IPS DF 6.9 (cell line): ENCODE measurements around the gene RHO.

ENCODE experiments used
- DNase-seq: peaks from one replicate; pipeline ENCODE4 v3.0.0-alpha.2; 2013; ENCODE audit warnings: low read depth, low spot score
- H3K27ac ChIP-seq: one replicate; pipeline ENCODE4 v1.5.1; 2013; ENCODE audit warnings: low read length, control low read depth
- H3K27me3 ChIP-seq: 2 replicates; pipeline ENCODE4 v1.6.1; 2013; ENCODE audit warnings: mild to moderate bottlenecking, low read length; ENCODE audit not compliant: control insufficient read depth, insufficient read depth
- H3K36me3 ChIP-seq: 2 replicates; pipeline ENCODE4 v1.6.1; 2013; ENCODE audit warnings: low read length; ENCODE audit not compliant: control insufficient read depth, insufficient read depth
- H3K4me1 ChIP-seq: 2 replicates; pipeline ENCODE4 v1.6.1; 2013; ENCODE audit warnings: low read length; ENCODE audit not compliant: control insufficient read depth, insufficient read depth
- H3K4me3 ChIP-seq: 2 replicates; pipeline ENCODE4 v1.5.1; 2013; ENCODE audit warnings: mild to moderate bottlenecking, low read length
- H3K9me3 ChIP-seq: 2 replicates; pipeline ENCODE4 v1.6.1; 2013; ENCODE audit warnings: low read length, inconsistent platforms; ENCODE audit not compliant: control insufficient read depth, insufficient read depth
- WGBS: extraction: QIAGEN DNeasy Blood & Tissue Kit; methylation state at CpG from one replicate; pipeline ENCODE4 v1.1.7; 2013; ENCODE audit warnings: mixed read lengths, missing lambda C conversion rate; ENCODE audit not compliant: insufficient read length, insufficient coverage; 5-methylcytosine and 5-hydroxymethylcytosine counted together

The RHO gene

GRCh38 chr3:129576514-129577352, 48.3 kb downstream of the RHO start:
- no peak overlapping the region for H3K27ac ChIP-seq
- H3K4me3 ChIP-seq: no peak overlapping the region
- peaks cover 2% of the 10 kb centered on the region; the same call in 1 of the 2 replicates for H3K36me3 ChIP-seq
- DNase-seq: no peak
- H3K27me3 ChIP-seq: no peaks in the 10 kb centered on the region
- WGBS: no CpG with 5 or more reads among the region's 18 CpGs
- no peaks in the 10 kb centered on the region; the same call in 1 of the 2 replicates for H3K4me1 ChIP-seq
- H3K9me3 ChIP-seq: no peaks in the 10 kb centered on the region

- Histone ChIP-seq H3K4me1 (no peaks in the 10 kb centered on the region; the same call in 1 of the 2 replicates), H3K9me3 (no peaks in the 10 kb centered on the region), H3K36me3 (peaks cover 3% of the 10 kb centered on the region; the same call in 1 of the 2 replicates), H3K27me3 (no peaks in the 10 kb centered on the region), H3K4me3 (no peak overlapping the region), H3K27ac (no peak overlapping the region)
- no CpG with 5 or more reads among the region's 17 CpGs for WGBS
- DNase-seq: no peak
These were observed 48.9 kb downstream of the RHO start for GRCh38 chr3:129577366-129577765.

GRCh38 chr3:129577925-129578786, 49.7 kb downstream of the RHO start:
- DNase-seq: no peak
- Histone ChIP-seq H3K4me3 (no peak overlapping the region), H3K9me3 (no peaks in the 10 kb centered on the region), H3K4me1 (no peaks in the 10 kb centered on the region; the same call in 1 of the 2 replicates), H3K27me3 (no peaks in the 10 kb centered on the region), H3K27ac (no peak overlapping the region), H3K36me3 (0 out of 2 replicates have a peak, but pooled peaks cover 3% of the 10 kb centered on the region)
- no CpG with 5 or more reads among the region's 21 CpGs for WGBS

- DNase-seq: no peak
- Histone ChIP-seq H3K27ac (no peak overlapping the region), H3K4me1 (no peaks in the 10 kb centered on the region; the same call in 1 of the 2 replicates), H3K4me3 (no peak overlapping the region), H3K36me3 (peaks cover 5% of the 10 kb centered on the region; the same call in 1 of the 2 replicates), H3K27me3 (no peaks in the 10 kb centered on the region), H3K9me3 (no peaks in the 10 kb centered on the region)
- WGBS: no CpG with 5 or more reads among the region's 10 CpGs
These were observed 51.6 kb downstream of the RHO start for GRCh38 chr3:129579991-129580390.

GRCh38 chr3:129581623-129582022, 53.2 kb downstream of the RHO start:
- DNase-seq: no peak

GRCh38 chr3:129582799-129583198, 54.4 kb downstream of the RHO start:
- no peak for DNase-seq
- H3K36me3 ChIP-seq: peaks cover 12% of the 10 kb centered on the region; the same call in 1 of the 2 replicates
- no CpG with 5 or more reads among the region's 5 CpGs for WGBS

More at GRCh38 chr3:129581623-129582022, 53.2 kb downstream of the RHO start:
- H3K4me1 ChIP-seq: no peaks in the 10 kb centered on the region; the same call in 1 of the 2 replicates
- no CpG with 5 or more reads among the region's 8 CpGs for WGBS
- no peak overlapping the region for H3K27ac ChIP-seq
- H3K36me3 ChIP-seq: peaks cover 12% of the 10 kb centered on the region; the same call in 1 of the 2 replicates
- H3K9me3 ChIP-seq: no peaks in the 10 kb centered on the region
- H3K27me3 ChIP-seq: no peaks in the 10 kb centered on the region
- H3K4me3 ChIP-seq: no peak overlapping the region

GRCh38 chr3:129583289-129583688, 54.9 kb downstream of the RHO start:
- Histone ChIP-seq H3K4me1 (no peaks in the 10 kb centered on the region; the same call in 1 of the 2 replicates), H3K27me3 (no peaks in the 10 kb centered on the region), H3K36me3 (peaks cover 12% of the 10 kb centered on the region; the same call in 1 of the 2 replicates), H3K4me3 (no peak overlapping the region; the same call in 1 of the 2 replicates), H3K9me3 (no peaks in the 10 kb centered on the region), H3K27ac (no peak overlapping the region)
- no peak for DNase-seq
- WGBS: no CpG with 5 or more reads among the region's 9 CpGs

More at GRCh38 chr3:129582799-129583198, 54.4 kb downstream of the RHO start:
- no peak overlapping the region for H3K4me3 ChIP-seq
- no peaks in the 10 kb centered on the region for H3K9me3 ChIP-seq
- H3K4me1 ChIP-seq: no peaks in the 10 kb centered on the region; the same call in 1 of the 2 replicates
- H3K27ac ChIP-seq: no peak overlapping the region
- H3K27me3 ChIP-seq: no peaks in the 10 kb centered on the region

GRCh38 chr3:129584631-129585030, 56.2 kb downstream of the RHO start:
- Histone ChIP-seq H3K27me3 (no peaks in the 10 kb centered on the region), H3K9me3 (no peaks in the 10 kb centered on the region), H3K4me1 (no peaks in the 10 kb centered on the region; the same call in 1 of the 2 replicates), H3K36me3 (peaks cover 12% of the 10 kb centered on the region; the same call in 1 of the 2 replicates), H3K27ac (no peak overlapping the region), H3K4me3 (no peak overlapping the region)
- no CpG with 5 or more reads among the region's 3 CpGs for WGBS
- no peak for DNase-seq
